ENCODE measurements around the gene RHBDD2.

GRCh38 chr7:75906991-75907667, 28.3 kb downstream of the RHBDD2 start:
- TF ChIP-seq CTCF (IDR thresholded peaks at IDR 0.05), result no peak
- TF ChIP-seq POLR2A (IDR thresholded peaks at IDR 0.05), result no peak
